Testis (tissue), 2 donors: ENCODE results near the gene PLCL1.

Experiments
- POLR2A ChIP-seq: fragments of 450-650 bp; IDR thresholded peaks from one replicate; pipeline ENCODE4 v1.6.1; 2017; ENCODE audit warnings: antibody characterized with exemption, mild to moderate bottlenecking, moderate library complexity
- TF ChIP-seq, protein P1 (sequence below), 3 experiments: fragments of 450-650 bp in 2 of 3; fragments of 200-600 bp in 1 of 3; sonication (generic) in 1 of 3; IDR thresholded peaks; one replicate each; pipeline ENCODE4 v1.5.1; 2016 to 2019; ENCODE audit warnings: antibody characterized with exemption in 3 of 3, mild to moderate bottlenecking in 2 of 3, moderate library complexity in 1 of 3

DNA sequence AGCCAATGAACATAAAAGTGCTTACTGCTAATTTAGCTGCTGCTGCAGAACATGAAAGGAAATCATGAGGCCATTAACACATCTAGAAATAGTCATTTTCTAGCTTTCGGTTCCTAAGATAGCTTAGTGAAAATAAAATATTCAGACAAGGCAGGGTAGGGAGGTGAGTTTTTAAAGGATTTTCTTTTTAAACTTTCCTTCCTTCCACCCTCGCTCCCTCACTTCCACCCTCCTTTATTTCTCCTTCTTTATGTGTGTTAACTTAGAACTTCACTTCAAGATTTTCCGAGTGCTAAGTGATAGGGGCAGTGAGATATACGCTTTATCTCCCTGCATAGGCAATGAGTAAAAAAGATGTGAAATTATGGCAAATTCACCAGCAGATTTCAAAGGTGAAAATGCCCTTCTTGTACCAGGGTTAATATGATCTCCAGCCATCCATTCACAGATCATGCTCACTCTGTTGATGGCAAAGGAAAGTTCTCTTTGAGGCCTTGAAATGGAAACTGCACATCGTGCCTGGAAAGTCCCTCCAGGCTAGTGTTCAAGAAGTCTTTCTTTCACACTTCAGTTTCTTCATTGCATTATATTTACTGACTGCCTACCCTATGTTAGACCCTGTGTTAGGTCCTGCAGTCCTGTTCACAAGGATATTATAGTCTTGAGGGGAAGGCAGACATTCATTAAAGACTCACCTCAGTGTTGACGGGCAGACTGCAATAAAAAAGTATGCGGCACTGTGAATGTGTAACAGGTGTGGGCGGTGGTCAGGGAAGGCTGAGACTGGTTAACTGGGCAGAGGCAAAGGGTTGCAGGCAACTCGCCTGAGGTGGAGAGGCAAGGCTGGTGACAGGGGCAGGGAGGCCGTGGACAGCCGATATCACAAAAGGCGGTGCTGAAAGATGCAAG lies 200.8 kb downstream of the PLCL1 start:
- TF ChIP-seq, protein P1, sequence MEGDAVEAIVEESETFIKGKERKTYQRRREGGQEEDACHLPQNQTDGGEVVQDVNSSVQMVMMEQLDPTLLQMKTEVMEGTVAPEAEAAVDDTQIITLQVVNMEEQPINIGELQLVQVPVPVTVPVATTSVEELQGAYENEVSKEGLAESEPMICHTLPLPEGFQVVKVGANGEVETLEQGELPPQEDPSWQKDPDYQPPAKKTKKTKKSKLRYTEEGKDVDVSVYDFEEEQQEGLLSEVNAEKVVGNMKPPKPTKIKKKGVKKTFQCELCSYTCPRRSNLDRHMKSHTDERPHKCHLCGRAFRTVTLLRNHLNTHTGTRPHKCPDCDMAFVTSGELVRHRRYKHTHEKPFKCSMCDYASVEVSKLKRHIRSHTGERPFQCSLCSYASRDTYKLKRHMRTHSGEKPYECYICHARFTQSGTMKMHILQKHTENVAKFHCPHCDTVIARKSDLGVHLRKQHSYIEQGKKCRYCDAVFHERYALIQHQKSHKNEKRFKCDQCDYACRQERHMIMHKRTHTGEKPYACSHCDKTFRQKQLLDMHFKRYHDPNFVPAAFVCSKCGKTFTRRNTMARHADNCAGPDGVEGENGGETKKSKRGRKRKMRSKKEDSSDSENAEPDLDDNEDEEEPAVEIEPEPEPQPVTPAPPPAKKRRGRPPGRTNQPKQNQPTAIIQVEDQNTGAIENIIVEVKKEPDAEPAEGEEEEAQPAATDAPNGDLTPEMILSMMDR (IDR thresholded peaks at IDR 0.05) = no peak
- no peak for TF ChIP-seq POLR2A
